Activated CD4-positive, alpha-beta T cell treated with anti-CD3 and anti-CD28 coated beads for 1 hour (primary cell): ENCODE results near the gene ANKRD33.

ENCODE experiments used
- DNase-seq: peaks from one replicate; pipeline ENCODE4 v3.0.0-alpha.2; 2020

Gene ANKRD33

GRCh38 chr12:51887476-51888315 is at the start of gene ANKRD33:
Gene ANKRD33, plus strand, starts transcription at chr12:51888103. Its CDS starts 84 bp downstream, at chr12:51888187.
- no peak for DNase-seq

GRCh38 chr12:51838762-51839161 is 49.1 kb upstream of the ANKRD33 start:
- no peak for DNase-seq

- no peak for DNase-seq
These were observed 48.5 kb upstream of the ANKRD33 start for GRCh38 chr12:51839310-51839947.

GRCh38 chr12:51840966-51841365 is 46.9 kb upstream of the ANKRD33 start:
- DNase-seq: no peak

- DNase-seq: no peak
These were observed 46.2 kb upstream of the ANKRD33 start for GRCh38 chr12:51841727-51842126.

- no peak for DNase-seq
These were observed 43.0 kb upstream of the ANKRD33 start for GRCh38 chr12:51844854-51845253.

GRCh38 chr12:51845482-51845881 is 42.4 kb upstream of the ANKRD33 start:
- no peak for DNase-seq

- no peak for DNase-seq
These were observed 41.6 kb upstream of the ANKRD33 start for GRCh38 chr12:51846271-51846691.

GRCh38 chr12:51846911-51847642 is 40.8 kb upstream of the ANKRD33 start:
- no peak for DNase-seq

GRCh38 chr12:51847643-51848325 is 40.1 kb upstream of the ANKRD33 start:
- DNase-seq: no peak

- no peak for DNase-seq
These were observed 39.6 kb upstream of the ANKRD33 start, which contains the start of gene FIGNL2 for GRCh38 chr12:51848326-51848727. Gene FIGNL2, minus strand, starts transcription at chr12:51848718. Its CDS starts 26,305 bp downstream, at chr12:51822413.

- DNase-seq: no peak
These were observed 38.8 kb upstream of the ANKRD33 start for GRCh38 chr12:51848841-51849735.

GRCh38 chr12:51850081-51850964 is 37.6 kb upstream of the ANKRD33 start:
- no peak for DNase-seq

GRCh38 chr12:51850965-51851299 is 37.0 kb upstream of the ANKRD33 start:
- no peak for DNase-seq

- no peak for DNase-seq
These were observed 36.3 kb upstream of the ANKRD33 start for GRCh38 chr12:51851413-51852124.

GRCh38 chr12:51852404-51853137 is 35.3 kb upstream of the ANKRD33 start:
- no peak for DNase-seq

- DNase-seq: no peak
These were observed 32.1 kb upstream of the ANKRD33 start for GRCh38 chr12:51855586-51856428.

- DNase-seq: no peak
These were observed 26.9 kb upstream of the ANKRD33 start for GRCh38 chr12:51860986-51861385.
